GM19328 (cell line): ENCODE results near the gene DOK7.

Source experiments
- ATAC-seq: cut with Tn5 transposase; IDR thresholded peaks from one replicate; pipeline ENCODE4 v1.9.1; 2021; ENCODE audit warnings: mild to moderate bottlenecking, moderate library complexity; ENCODE audit not compliant: unreplicated experiment

The DOK7 gene

GRCh38 chr4:3518941-3519340 is 55.8 kb downstream of the DOK7 start:
- ATAC-seq = no peak

GRCh38 chr4:3519468-3520264 is 56.6 kb downstream of the DOK7 start:
- ATAC-seq = no peak

GRCh38 chr4:3520276-3520675 is 57.2 kb downstream of the DOK7 start:
- ATAC-seq = no peak

DNA sequence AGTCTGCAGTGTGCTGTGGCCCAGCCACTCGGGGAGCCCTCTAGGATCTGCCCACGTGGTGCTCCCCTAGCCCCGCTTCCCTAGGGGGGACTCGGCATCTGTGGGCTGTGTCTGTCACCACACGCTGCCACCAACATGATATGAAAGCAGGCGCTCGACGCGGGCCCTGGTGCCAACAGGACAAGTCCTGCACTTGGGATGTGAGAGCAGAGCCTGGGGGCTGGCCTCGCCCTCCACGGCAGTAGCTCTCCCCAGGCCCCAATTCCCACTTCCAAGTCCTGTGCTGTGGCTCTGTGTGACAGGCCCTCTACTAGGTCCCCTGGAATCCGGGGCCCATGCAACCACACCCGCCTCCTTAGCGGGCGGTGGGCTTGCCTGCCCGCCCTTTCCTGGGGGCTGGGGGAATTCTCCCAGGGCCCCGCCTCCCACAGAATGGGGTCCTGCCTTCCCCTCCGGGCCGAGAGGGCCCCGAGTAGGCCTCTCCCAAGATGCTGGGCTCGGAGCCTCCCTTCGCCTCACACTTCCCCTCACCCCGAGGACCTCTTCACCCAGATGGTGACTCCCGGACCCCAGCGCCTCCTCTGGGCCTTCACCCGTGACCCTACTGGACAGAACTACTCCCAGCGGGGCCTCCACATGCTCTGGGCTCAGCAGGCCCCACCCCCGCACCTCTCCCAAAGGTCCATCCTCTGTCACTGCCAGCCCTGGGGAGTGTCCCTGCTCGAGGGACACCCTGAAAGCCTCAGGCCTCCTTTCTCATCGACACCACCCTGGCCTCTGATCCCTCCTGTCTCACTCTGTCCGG is 57.9 kb downstream of the DOK7 start:
- no peak for ATAC-seq

- no peak for ATAC-seq
These were observed 58.7 kb downstream of the DOK7 start for GRCh38 chr4:3521621-3522325.

GRCh38 chr4:3522326-3522640 is 59.2 kb downstream of the DOK7 start:
- ATAC-seq = no peak

DNA sequence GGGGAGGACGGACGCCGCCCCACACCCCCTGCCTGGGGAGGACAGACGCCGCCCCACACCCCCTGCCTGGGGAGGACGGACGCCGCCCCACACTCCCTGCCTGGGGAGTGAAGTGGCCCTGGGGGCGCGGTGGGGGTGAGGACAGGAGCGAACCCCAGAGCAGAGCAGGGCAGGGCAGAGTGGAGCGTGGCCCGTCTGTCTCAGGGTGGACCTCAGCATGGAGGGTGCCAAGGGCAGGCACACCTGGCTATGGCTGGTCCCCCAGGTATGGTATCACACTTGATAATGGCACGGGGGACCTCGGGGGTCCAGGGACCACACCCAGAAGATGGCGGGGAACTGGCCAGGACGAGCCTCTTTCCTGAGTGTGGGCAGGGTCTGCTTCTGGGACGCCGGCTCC is 59.5 kb downstream of the DOK7 start:
- no peak for ATAC-seq

DNA sequence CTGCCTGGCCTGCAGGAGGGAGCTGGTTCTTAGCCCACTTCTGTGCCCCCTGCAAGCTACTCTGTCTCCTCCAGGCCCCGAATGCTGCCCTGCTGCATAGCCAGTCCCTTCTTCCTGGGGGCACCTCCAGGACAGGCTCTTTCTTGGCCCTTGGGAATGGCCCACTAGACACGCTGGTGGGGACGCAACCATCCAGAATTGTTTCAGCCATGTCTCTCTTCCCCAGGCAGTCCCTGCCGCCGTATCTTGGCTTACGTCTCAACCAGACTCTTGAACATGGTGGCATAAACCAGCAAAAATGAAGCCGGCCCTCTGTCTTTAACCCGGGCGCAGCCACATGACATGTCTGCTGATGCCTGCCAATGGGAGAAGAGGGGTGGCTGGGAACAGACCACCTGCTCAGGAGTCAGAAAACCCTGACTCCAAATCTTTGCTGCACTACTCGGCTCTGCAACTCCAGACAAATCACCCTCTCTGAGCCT is 60.1 kb downstream of the DOK7 start:
- no peak for ATAC-seq

DNA sequence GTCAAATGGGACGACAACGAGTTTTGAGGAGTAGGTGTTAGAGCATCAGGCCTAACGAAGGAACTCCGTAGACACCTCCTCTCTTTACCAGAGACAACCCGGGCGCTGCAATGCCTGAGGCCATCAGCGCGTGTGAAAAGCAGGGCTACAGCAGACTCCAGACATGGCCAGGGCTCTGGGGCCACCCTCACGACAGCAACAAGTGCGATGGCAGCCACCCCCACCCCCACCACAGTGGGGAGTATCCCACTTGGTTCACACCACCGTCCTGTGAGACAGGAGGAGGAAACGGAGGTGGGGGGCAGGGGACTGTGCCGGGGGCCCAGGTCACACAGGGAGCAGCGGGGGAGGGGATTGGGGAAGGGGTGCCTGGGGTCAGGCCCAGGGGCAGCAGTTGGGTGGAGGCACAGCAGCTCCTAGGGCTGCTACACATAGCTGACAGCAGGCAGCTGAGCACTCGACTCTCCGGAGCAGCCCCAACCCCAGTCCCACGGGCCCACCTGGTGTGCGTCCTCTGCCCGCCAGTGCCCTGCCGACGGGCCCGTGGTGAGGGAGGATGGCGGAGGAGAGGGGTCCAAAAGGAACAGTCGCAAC is 60.6 kb downstream of the DOK7 start:
- no peak for ATAC-seq

- no peak for ATAC-seq
These were observed 61.2 kb downstream of the DOK7 start for GRCh38 chr4:3524349-3524748.

GRCh38 chr4:3524920-3525319 is 61.8 kb downstream of the DOK7 start:
- no peak for ATAC-seq

- ATAC-seq = no peak
These were observed 62.7 kb downstream of the DOK7 start for GRCh38 chr4:3525532-3526430.

DNA sequence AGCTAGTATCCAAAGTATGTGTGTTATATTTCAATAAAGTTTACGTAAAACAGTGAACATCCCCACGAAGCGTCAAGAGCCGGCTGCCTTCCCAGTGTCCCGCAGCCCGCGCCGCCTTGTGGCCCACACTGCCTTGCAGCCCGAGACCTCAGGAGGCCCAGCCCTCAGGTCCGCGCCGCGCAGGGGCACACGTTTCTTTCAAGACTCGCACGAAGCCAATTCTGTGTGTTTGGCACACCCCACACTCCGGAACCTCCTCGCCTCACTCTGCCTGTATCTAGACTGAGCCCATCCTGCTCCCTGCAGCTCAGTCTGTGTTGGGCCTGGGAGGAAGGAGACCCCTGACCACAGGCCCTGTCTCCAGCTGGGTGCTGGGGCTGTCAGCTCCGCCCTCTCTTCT is 63.4 kb downstream of the DOK7 start:
- no peak for ATAC-seq

- no peak for ATAC-seq
These were observed 64.2 kb downstream of the DOK7 start for GRCh38 chr4:3527101-3527913.

DNA sequence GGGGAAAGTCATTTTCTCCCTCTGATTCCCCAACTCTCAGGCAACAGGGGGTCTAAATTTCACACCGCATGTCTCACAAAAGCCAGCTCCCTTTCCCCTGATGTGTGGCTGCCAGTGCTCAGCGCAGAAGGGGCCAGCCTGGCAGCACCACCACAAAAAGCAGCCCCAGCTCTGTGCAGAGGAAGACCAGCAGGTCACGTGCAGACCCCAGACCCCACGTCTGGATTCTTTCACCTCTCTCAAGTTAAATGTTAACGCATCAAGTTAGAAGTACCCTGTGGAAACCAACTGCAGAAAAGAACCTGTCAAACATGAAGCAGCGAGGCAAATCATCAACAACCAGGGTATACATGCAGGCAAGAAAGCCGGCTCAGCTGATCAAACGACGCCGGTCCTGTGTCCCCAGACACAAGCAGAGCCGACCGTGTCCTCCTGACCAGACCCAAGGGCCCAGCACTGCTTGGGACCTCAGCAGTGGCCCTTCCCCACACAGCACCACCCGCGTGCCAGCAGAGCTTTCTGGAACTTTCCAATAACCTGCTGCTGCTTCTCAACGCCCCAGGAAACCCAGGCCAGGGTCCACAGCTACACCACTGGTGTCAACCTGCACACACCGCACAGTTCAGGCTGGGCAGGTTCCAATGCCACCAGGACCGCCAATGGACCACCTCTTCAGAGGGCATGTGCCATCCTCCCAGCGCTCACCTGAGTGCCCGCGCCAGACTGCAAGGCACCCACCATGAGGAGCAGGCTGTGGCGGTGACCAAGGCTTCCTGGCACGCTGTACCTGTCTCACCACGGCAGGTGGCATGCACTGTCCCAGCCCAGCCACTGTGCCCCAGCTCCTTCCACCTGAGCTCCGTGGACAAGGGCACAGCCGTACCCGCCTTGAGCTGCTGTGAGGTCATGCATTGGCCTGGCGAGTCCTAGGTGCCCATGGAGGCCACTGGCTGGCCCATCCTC is 65.1 kb downstream of the DOK7 start:
- ATAC-seq = no peak

DNA sequence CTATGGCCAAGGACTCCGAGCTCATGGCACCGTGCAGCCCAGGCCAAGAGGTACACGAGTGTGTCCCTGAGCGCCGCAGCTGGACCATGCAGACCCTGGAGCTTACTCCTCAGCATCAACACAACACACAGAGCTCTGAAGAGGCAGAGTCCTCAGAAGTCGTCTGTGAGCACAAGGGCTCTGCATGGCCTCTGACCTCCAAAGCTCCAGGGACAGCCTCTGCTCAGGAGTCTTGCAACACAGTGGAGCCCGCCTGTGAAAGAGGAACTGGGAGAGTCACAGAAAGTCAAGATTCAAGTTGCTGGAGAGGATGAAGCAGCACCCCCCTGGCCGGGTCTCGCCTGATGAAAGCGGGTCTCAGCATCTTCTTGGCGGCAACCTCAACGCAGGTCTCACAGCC is 66.3 kb downstream of the DOK7 start:
- ATAC-seq = no peak

GRCh38 chr4:3530051-3530450 is 66.9 kb downstream of the DOK7 start:
- no peak for ATAC-seq

DNA sequence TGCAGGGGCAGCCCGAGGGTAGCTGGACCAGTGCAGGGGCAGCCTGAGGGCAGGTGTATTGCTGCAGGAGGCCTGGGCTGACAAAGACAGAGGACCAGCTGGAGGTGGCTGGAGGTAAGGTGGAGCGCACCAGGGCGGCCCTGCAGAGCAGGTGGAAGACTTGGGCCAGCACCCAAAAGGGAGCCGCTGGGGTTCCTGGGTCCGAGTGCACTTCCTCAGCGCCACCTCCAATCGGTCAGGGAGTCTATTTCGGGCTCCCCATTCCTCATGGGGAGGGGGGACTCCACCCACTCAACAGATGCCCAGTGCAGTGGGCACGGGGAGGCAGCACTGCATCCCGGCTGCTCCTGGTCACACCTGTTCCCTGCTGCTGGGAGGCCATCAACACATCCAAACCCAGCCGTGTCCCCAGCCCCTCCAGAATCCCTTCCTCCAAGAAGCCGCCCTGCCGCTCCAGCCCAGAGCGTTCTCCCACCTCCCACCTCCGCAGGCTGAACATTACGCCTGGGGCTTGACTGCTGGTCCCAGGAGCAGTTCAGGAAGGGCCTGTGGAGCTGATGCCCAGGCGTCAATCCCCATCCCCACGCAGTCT is 67.7 kb downstream of the DOK7 start:
- ATAC-seq = no peak
